NCI-H1436 treated with DMSO at 0.1 percent for 48 hours (cell line): ENCODE results near the gene ZNF544.
"Not testable (repeated sequence)": the region's sequence is repeated elsewhere in the genome, so short reads cannot be mapped to it uniquely, and the experiment has no call there.

Experiments used
- DNase-seq: peaks from one replicate; lab custom pipeline; 2025; lab: John Stamatoyannopoulos, UW

Gene ZNF544

DNA sequence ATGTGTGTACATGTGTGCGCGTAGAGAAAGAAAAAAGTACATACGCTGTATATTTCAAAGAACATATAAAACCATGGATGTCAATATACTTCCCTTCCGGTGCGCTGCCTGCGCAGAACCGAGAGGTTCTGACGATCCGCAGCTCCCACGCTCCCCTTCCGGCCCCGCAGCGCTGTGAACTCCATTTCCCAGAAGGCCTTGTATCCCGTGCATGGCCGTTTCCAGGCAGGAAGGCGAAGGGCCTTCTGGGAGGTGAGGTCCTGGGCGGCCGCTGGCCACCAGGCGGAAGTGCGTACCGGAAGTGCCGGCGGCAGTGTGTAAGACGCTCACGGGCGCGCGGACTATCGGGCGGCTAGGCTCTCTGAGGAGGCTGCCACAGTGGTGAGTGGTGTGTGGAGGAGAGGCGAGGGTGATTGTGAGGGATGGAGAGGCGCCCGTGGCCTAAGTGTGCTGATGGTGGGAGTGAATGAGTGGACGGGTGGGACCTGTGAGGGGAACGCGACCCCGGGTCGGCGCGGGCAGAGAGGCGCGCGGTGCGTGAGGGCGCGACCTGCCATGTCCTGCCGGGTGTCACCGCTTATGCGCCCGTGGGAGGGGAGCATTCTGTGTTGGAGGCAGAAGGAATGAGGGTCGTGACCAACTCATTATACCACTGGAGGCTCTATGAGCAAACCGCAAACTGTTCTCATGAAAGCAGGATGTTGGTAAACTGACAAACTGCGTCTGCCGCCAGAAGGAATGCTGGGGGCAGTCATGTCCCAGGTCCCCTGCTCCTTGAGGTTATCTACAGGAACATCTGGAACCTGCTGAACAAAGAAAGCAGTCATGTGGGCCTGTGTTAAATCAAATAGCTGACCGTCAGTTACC lies 76.6 kb downstream of the ZNF544 start, which contains the start of gene ERVK3-1:
ERVK3-1 (plus strand) TSS at position 313 of the 867 bp plus-strand sequence. CDS start 6,792 bp downstream, outside the sequence.
- DNase-seq, result peak; percentile 76

DNA sequence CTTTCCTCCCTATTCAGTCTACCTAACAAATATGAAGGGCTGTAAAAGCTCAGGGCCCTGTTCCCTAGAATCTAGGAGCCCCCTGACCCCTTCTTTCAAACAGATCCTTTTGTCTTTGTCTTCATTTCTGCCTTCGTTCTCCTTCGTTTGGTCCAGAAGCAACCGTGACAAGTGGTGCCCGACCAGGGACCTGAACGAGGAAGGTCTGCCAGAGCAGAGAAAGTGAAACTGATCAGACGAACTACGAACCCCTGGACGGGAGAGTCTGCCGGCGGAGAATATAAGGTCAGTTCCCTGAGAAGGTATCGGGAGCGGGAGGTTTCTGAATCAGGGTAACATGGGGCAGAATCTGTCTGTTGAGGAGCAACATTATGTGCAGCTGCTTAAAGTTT lies 77.2 kb downstream of the ZNF544 start:
- no peak for DNase-seq

DNA sequence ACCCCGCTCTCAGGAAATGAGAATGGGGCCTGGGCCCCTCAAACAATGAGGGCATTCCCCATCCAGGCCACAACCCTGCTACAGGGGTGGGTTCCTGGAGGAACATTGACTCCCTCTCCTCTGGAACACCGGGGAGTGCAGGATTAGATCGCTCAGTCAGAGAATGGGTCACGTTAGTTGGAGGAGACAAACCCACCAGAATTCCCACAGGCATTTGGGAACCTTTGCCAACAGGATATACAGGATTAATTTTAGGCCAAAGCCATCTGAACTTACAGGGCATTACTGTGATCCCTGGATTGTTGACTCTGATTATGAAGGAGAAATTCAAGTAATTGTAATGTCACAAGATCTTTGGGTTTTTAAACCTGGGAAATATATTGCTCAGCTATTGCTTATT lies 79.0 kb downstream of the ZNF544 start:
- DNase-seq, result no peak

DNA sequence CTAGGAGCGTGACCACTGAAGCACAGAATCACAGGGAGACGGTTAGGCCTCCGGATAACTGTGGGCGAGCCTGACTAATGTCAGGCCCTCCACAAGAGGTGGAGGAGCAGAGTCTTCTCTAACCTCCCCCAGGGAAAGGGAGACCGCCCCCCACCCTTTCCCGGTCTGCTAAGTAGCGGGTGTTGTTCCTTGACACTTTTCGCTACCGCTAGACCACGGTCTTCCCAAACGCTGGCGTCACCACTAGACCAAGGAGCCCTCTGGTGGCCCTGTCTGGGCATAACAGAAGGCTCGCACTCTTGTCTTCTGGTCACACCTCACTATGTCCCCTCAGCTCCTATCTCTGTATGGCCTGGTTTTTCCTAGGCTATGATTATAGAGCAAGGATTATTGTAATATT lies 82.0 kb downstream of the ZNF544 start:
- DNase-seq, result not testable (repeated sequence)

DNA sequence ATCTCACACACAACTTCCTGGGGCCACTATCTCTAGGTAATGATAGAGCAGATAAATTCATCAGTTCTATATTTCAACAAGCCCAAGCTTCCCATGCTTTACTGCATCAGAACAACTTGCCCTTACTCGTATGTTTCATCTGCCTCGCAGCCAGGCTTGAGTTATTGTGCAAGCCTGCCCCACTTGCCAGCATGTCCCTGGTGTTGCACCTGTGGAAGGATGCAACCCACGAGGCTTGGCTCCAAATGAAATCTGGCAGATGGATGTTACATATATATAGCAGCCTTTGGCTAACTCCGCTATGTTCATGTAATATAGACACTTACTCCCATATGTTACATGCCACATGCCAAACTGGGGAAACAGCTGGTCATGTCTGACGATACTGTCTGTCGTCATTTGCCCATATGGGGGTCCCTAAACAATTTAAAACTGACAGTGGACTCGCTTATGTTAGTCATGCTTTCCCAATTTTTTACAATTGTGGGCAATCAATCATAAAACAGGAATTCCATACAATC lies 82.7 kb downstream of the ZNF544 start:
- no peak for DNase-seq
